ENCODE data around the gene CNTNAP2.
"Not testable (repeated sequence)": the region's sequence is repeated elsewhere in the genome, so short reads cannot be mapped to it uniquely, and the experiment has no call there.

CNTNAP2 gene

DNA sequence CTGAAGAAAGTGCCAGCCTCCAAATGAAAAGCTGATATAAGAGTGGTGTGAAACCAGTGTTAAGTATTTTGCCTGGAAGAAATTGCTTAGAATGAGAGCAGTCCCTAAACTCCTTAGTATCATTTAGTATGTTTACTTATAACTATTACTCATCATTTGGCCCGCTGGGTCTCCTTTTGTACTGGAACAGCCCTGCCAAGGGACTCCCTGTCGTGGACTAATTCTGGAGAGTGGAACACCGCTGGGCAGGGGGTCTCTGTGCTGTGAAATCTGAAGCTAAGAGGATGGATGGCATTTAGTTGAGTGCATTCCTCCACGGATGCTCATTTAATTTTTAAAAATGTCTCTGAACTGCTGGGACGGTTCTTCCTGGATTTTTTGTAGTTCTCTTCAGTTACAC, 1584.1 kb downstream of the CNTNAP2 start:
- DNase-seq, result no peak

DNA sequence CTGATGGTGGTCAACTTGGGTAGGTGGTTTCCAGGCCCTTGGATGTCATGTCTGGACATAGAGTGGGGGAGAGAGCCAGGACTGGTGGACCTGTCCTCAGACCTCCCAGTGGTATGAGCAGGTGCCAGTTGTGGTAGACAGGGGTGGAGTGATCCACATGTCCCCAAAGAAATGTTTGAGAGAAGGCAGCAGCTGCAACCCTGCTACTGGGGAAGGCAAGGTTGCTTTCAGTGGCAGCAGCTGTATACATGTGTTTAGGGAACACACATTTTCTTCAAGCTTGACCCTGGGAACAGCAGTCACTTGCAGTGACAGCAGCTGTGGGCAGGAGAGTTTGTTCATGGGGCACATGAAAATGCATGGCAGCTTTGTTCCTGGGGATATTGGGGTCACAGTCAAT, 1591.3 kb downstream of the CNTNAP2 start:
- no peak for DNase-seq

DNA sequence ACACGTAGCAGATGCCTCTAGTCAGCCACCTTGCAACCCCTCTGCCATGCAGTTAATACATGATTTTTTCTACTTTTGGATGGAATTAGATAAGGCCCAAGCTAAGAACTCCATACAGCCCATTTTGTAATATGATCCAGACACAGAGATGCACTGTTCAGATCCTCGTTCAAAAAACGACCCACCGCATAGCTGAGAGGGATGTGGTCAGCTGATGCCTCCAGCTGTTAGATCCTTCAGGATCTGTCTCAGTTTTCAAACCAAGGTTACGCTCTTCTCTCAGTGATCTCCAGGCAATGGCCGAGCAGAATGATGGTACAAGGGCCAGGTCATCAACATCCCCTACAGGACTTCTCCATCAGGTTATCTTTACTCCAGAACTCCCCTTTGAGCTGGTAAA, 1592.3 kb downstream of the CNTNAP2 start:
- no peak for DNase-seq

DNA sequence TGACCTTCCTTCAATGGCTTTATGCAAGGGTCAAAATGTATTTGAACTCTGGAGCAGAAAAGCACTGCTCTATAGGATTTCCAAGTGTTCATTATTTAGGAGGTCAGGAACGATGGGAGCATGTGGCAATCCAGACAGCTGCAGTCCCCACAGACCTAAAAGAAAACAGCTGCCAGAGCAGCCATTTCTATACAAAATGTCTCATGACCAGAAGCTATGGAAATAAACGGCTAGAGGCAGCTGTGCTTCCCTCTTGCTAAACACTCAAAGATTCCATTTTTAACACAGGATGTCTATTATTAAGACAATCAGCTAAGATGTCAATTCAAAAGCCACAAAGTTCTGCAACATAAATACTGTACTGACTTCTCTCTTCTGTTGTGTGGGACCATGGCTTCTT, 1594.8 kb downstream of the CNTNAP2 start:
- DNase-seq, result no peak

GRCh38 chr7:147721962-147722830, 1605.6 kb downstream of the CNTNAP2 start:
- DNase-seq, result no peak

DNA sequence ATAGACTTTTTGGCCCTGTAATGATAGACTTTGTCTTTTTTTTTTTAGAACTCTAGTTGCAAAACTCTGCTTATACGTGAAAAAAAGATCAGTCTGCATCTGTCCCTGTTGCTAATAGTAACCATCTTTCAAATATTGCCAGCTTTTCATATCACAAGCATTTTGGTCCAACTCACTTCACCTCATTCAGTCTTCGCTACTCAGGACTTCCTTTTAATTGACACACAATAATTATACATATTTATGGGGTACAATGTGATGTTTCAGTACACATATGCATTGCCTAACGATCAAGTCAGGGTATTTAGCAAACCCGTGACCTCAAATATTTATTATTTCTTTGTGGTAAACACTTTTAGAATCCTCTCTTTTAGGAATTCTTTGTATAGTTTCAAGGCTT, 1606.9 kb downstream of the CNTNAP2 start:
- DNase-seq, result no peak

GRCh38 chr7:147731311-147731710, 1614.7 kb downstream of the CNTNAP2 start:
- DNase-seq, result no peak

DNA sequence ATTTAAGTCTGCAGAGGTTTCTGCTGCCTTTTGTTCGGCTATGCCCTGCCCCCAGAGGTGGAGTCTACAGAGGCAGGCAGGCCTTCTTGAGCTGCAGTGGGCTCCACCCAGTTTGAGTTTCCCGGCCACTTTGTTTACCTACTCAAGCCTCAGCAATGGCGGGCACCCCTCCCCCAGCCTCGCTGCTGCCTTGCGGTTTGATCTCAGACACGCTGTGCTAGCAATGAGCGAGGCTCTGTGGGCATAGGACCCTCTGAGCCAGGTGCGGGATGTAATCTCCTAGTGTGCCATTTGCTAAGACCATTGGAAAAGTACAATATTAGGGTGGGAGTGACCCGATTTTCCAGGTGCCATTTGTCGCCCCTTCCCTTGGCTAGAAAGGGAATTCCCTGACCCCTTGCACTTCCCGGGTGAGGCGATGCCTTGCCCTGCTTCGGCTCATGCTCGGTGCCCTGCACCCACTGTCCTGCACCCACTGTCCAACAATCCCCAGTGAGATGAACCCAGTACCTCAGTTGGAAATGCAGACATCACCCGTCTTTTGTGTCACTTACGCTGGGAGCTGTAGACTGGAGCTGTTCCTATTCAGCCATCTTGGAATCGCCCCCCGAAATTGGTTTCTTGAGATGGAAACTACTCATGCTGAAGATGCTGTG, 1621.1 kb downstream of the CNTNAP2 start:
- not testable (repeated sequence) for DNase-seq

- no peak for DNase-seq
These were observed 1625.7 kb downstream of the CNTNAP2 start for GRCh38 chr7:147742301-147742700.

- no peak for DNase-seq
These were observed 1639.7 kb downstream of the CNTNAP2 start for GRCh38 chr7:147756300-147756699.

DNA sequence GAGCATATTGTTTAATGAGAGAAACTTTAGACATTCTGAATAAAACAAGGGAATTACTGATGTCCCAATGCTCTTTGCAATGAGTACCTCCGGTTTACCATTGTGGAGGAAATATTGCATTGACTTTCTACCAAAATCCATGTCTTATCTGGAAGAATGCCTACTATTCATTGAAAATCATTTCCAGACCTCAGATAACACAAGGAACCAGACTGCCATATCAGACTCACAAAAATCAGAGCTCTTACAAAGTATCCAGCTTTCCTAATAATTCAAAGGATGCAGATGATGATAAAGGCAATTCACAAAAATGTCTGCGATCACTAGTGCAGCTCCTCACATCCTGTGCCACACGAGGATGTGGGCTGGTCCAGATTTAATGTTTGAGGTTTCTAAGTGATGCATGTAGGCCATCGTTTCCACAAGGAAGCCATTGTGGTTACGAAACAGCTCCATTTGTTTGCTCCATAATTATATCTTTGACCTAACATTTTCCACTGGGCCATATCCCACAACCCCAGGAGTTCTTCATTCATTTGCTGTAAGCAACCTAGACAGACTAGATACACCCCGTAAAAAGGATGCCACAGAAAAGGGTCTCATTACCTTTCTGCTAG, 1642.8 kb downstream of the CNTNAP2 start:
- DNase-seq, result no peak

DNA sequence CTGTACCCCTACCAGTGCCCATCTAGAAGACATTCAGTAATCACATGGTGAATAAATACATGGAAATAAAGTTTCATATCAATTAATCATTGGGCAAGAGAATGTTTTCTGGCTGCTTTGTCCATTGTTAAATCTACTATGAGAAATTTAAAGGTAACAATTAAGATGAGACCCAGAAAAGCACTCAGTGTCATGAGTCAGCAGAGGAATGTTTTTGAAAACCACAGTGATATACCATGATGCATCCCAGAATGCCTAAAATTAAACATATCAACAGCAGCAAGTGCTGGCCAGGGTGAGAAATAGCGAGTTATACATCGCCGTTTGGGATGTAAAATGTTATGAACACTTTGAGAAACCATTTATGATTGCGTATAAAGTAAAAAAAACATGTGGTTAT, 1648.7 kb downstream of the CNTNAP2 start:
- no peak for DNase-seq

DNA sequence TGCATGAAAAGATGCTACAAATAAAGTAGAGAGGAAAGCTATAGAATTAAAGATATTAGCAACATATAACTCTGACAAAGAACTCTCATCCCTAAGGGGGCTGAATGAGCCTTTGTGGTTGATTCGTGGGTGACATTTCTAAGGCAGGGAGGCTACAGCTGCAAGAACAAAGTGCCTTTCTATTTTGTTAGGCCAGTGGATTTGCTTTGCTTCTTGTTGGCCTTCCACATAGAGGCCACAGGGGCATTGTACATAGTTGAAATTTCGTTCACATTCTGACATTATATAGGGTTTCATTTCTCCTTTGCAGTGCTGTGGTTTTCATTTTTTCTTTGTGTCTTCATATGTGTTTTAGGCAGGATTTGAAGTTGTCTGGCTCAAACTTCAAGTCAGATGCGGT, 1654.7 kb downstream of the CNTNAP2 start:
- DNase-seq, result no peak

DNA sequence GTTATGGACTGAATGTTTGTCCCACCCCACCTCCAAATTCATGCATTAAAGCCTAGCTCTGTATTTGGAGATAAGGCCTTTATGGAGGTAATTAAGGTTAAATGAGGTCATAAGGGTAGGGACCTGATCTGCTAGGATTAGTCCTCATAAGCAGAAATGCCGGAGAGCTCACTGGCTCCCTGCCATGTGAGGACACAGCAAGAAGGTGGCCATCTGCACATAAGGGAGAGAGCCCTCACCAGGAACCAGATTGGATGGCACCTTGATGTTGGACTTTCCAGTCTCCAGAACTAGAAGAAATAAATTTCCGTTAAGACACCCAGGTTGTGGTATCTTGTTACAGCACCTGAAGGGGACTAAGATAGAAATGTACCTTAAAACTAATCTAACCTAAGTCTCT, 1657.9 kb downstream of the CNTNAP2 start:
- no peak for DNase-seq

DNA sequence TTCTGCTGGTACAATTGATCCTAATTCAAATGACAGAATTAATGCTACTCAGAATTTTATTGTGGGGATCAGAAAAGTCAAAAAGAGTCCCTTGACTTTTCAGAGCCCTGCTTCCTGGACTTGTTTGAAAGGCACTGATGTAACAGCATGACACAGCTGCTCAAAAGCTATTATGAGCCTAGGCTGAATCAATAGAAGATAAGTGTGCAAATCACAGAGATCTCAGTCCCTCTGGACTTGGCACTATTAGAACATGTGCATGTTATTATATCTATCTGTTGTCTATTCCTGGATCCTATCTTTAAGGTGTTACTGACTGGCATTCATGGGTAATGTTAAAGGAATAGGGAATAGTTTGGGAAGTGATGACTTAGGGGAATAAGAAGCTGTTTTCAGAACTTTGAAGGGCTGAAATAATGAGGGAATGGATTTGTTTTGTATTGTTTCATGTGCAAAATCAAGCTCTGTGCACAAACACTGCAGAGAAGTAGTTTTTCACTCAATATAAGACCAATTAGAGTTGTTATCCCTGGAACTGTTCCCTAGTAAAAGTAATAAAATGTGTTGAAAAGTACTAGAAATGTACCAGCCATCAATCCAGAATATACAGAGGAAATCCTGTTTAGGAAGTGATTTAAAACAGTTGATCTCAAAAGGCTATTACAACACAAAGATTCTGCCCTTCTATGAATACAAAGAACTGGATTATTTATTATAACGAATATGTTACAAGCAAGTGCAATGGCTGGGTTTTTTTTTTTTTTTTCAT, 1659.1 kb downstream of the CNTNAP2 start:
- DNase-seq, result no peak

DNA sequence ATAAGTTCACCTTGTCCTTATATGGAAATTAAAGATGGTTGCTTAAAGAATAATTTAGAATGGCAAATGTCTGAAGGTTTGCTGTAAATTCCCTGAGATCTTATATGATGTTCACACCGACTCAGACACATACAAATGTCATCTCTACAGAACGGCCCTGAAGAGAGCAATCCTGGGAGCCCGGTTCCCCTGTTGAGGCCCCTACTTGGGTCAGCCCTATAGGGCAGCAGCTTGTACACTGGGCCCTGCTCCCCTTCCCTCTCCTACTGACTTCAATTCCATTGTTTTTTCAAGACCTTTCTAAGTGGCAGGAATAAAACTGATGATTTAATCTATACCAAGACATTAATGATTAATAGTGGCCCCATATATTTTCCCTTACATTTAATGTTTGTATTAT, 1660.7 kb downstream of the CNTNAP2 start:
- DNase-seq, result no peak

DNA sequence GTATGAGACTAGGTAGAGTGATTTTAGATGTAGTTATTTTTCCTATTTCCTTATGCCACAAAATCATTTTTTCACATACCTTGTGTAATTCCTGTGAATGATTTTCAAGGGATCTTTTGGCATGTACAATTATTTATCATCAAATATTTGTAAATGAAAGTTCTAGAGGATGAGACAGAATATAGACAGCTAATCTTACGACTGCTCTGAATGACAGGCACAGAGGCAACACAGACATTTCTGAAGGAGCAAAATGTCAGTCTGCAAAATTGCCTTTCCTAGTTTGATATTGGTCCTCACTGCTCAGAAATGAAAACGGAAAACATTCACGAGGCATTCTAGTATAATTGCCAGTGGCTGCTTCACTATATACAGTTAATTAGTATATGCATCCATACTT, 1663.3 kb downstream of the CNTNAP2 start:
- DNase-seq, result no peak

- DNase-seq, result no peak
These were observed 1680.0 kb downstream of the CNTNAP2 start for GRCh38 chr7:147796581-147796980.

GRCh38 chr7:147798001-147798400, 1681.4 kb downstream of the CNTNAP2 start:
- DNase-seq, result no peak

DNA sequence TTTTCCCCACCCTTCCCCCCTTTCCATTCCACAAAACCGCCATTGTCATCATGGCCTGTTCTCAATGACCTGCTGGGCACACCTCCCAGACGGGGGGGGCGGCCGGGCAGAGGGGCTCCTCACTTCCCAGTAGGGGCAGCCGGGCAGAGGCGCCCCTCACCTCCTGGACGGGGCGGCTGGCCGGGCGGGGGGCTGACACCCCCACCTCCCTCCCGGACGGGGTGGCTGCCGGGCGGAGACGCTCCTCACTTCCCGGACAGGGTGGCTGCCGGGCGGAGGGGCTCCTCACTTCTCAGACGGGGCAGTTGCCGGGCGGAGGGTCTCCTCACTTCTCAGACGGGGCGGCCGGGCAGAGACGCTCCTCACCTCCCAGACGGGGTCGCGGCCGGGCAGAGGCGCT, 1685.2 kb downstream of the CNTNAP2 start:
- DNase-seq, result not testable (repeated sequence)

- DNase-seq, result no peak
These were observed 1686.5 kb downstream of the CNTNAP2 start for GRCh38 chr7:147803151-147803550.

DNA sequence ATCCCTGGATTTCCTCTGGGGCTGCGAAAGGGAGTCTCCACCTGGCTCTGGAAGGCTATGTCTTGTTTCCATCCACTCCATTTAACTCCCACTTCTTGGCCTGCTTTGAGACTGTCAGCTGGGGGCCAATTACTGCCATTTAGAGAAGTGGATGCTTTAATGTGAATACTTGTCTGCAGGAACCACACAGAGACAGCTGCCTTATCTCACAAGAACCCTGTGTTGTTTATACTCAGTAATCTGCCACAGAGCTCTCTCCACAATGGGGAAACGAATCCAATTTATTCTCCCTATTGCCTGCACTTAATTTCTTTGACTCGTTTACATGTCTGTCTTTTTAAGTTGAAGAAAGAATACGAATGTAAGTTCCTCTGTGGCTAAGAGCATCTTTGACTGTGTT, 1687.0 kb downstream of the CNTNAP2 start:
- DNase-seq, result no peak

- DNase-seq, result no peak
These were observed 1687.4 kb downstream of the CNTNAP2 start for GRCh38 chr7:147804032-147804431.

Measured in activated CD4-positive, alpha-beta T cell treated with anti-CD3 and anti-CD28 coated beads, Interleukin-2, Interleukin-6, amounts not matched to agents 100 ng/mL and 50 ng/mL, durations not matched to agents 16 hours and 8 hours (primary cell).